ENCODE results near the gene GPR68.
"Not testable (repeated sequence)": the region's sequence is repeated elsewhere in the genome, so short reads cannot be mapped to it uniquely, and the experiment has no call there.

The GPR68 gene

GRCh38 chr14:91187271-91187670 is 57.2 kb downstream of the GPR68 start:
- DNase-seq, result no peak

GRCh38 chr14:91186515-91187066 is 57.9 kb downstream of the GPR68 start:
- no peak for DNase-seq

GRCh38 chr14:91185721-91186120 is 58.8 kb downstream of the GPR68 start:
- no peak for DNase-seq

GRCh38 chr14:91184559-91184958 is 59.9 kb downstream of the GPR68 start:
- DNase-seq, result no peak

GRCh38 chr14:91182753-91183152 is 61.8 kb downstream of the GPR68 start:
- not testable (repeated sequence) for DNase-seq
